Measurements from ENCODE around the gene PIK3CB. TPM values are rescaled to one million over a fixed set of nuclear protein-coding genes. Genes with fewer than 3 reads are reported as not detected.

The PIK3CB gene
- total RNA-seq, 2 donors from 2014 or later = 27.5 to 28.9 TPM

DNA sequence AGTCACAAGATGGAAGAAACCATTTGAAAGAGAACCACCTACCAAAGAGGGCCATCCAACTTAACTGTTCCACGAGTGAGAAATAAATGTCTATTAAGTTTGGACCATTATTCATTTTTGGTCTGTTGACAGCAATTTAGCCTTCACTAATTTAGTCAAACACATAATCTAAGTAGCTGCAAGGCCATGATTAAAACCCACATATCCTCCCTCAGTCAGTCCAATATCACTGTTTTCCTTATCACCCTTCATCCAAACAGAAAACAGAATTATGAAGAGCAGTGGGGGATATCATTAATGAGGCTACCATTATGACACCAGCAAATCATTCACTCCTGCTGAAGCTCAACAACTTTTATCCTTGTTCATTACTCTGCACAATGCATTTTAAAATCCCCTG, 52.0 kb downstream of the PIK3CB start:
- intact Hi-C loops (cut with DNase I) = no loop called here
- WGBS = 84% methylated on average over 1 of the region's 1 CpG
- Histone ChIP-seq H3K4me3 (no peak overlapping the region), H3K4me1 (replicated peaks) (no peaks in the 10 kb centered on the region), H3K36me3 (no peaks in the 10 kb centered on the region), H3K27ac (no peak overlapping the region), H3K9me3 (no peaks in the 10 kb centered on the region), H3K27me3 (replicated peaks; ENCODE audit: insufficient read depth) (no peaks in the 10 kb centered on the region)
- TF ChIP-seq POLR2A (IDR thresholded peaks at IDR 0.05) (no peak), POLR2AphosphoS5 (IDR thresholded peaks at IDR 0.05) (no peak), CTCF (IDR thresholded peaks at IDR 0.05) (no peak)
- DNase-seq (ENCODE audit: low spot score) = no peak

DNA sequence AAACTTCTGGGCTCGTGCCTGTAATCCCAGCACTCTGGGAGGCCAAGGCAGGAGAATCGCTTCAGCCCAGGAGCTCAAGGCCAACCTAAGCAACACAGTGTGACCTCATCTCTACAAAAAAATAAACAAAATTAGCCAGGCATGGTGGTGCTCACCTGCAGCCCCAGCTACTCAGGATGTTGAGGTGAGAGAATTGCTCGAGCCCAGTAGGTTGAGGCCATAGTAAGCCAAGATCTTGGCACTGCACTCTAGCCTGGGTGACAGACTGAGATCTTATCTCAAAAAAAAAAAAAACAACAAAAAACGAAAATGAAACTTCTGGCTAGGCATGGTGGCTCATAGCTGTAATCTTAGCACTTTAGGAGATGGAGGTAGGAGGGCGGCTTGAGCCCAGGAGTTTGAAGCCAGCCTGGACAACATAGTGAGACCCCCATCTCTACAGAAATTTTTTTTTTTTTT, 53.7 kb downstream of the PIK3CB start:
- intact Hi-C loops (cut with DNase I) = no loop called here
- WGBS = 62% methylated on average over 5 of the region's 5 CpGs
- DNase-seq (ENCODE audit: low spot score) = no peak
- H3K27me3 ChIP-seq (replicated peaks; ENCODE audit: insufficient read depth) = no peaks in the 10 kb centered on the region
- H3K9me3 ChIP-seq = no peaks in the 10 kb centered on the region
- H3K4me1 ChIP-seq (replicated peaks) = no peaks in the 10 kb centered on the region
- H3K36me3 ChIP-seq = no peaks in the 10 kb centered on the region
- TF ChIP-seq CTCF (IDR thresholded peaks at IDR 0.05) = no peak
- TF ChIP-seq POLR2AphosphoS5 (IDR thresholded peaks at IDR 0.05) = no peak
- H3K27ac ChIP-seq = no peak overlapping the region
- H3K4me3 ChIP-seq = no peak overlapping the region

DNA sequence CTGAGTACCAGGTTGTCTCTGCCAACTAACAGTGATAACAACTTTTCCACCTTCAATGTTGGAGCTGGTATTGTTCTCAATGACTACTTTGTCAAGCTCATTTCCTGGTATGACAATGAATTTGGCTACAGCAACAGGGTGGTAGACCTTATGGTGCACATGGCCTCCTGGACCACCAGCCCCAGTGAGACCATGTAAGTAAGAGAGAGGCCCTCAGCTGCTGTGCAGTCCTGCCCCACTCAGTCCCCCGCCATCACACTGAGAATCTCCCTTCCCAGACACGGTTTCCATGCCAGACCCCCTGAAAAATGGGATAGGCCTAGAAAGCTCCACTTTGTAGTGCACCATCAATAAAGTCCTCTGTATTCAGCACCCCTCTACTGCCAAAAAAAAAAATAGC, 56.1 kb downstream of the PIK3CB start:
- no peaks in the 10 kb centered on the region for H3K36me3 ChIP-seq
- H3K9me3 ChIP-seq = no peaks in the 10 kb centered on the region
- 100% methylated on average over 2 of the region's 2 CpGs for WGBS
- intact Hi-C loops (cut with DNase I) = loop anchor here (10.0 kb wide), 1 partner anchor 56 kb away; the partner anchor contains the start of gene PIK3CB
- peaks cover 3% of the 10 kb centered on the region for H3K4me1 ChIP-seq (replicated peaks)
- H3K4me3 ChIP-seq = no peak overlapping the region
- no peak for DNase-seq (ENCODE audit: low spot score)
- no peak for TF ChIP-seq POLR2A (IDR thresholded peaks at IDR 0.05)
- no peak for TF ChIP-seq CTCF (IDR thresholded peaks at IDR 0.05)
- no peak for TF ChIP-seq POLR2AphosphoS5 (IDR thresholded peaks at IDR 0.05)
- no peaks in the 10 kb centered on the region for H3K27me3 ChIP-seq (replicated peaks; ENCODE audit: insufficient read depth)
- no peak overlapping the region for H3K27ac ChIP-seq

- H3K36me3 ChIP-seq = no peaks in the 10 kb centered on the region
- H3K4me3 ChIP-seq = no peak overlapping the region
- DNase-seq (ENCODE audit: low spot score) = no peak
- no peaks in the 10 kb centered on the region for H3K27me3 ChIP-seq (replicated peaks; ENCODE audit: insufficient read depth)
- intact Hi-C loops (cut with DNase I) = loop anchor here (10.0 kb wide), 1 partner anchor 58 kb away; the partner anchor contains the start of gene PIK3CB
- H3K4me1 ChIP-seq (replicated peaks) = peaks cover 3% of the 10 kb centered on the region
- whole genome bisulfite sequencing = 100% methylated on average over 2 of the region's 2 CpGs
- H3K9me3 ChIP-seq = no peaks in the 10 kb centered on the region
- TF ChIP-seq CTCF (IDR thresholded peaks at IDR 0.05) (no peak), POLR2A (IDR thresholded peaks at IDR 0.05) (no peak), POLR2AphosphoS5 (IDR thresholded peaks at IDR 0.05) (no peak)
- H3K27ac ChIP-seq = no peak overlapping the region
These were observed 57.8 kb downstream of the PIK3CB start for GRCh38 chr3:138776961-138777360.

DNA sequence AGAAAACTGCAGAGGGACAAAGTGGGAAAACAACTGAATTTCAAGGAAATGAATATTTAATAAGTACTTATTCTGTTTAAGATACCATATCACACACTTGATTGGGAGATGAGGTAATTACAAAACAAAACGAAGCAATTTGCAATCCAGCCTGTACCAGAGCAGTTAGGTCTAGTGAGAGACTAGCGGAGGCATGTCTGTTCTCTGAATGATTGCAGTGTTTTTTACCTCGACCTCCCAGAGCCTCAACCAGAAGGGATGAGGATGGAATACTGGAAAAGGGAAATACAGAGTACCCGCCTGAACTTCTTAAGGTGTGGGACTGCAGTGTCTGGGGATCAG, 59.5 kb downstream of the PIK3CB start:
- no peak for DNase-seq (ENCODE audit: low spot score)
- no peak for TF ChIP-seq POLR2AphosphoS5 (IDR thresholded peaks at IDR 0.05)
- no peak for TF ChIP-seq POLR2A (IDR thresholded peaks at IDR 0.05)
- TF ChIP-seq CTCF (IDR thresholded peaks at IDR 0.05) = no peak
- Histone ChIP-seq H3K4me3 (no peak overlapping the region), H3K9me3 (no peaks in the 10 kb centered on the region), H3K27me3 (replicated peaks; ENCODE audit: insufficient read depth) (no peaks in the 10 kb centered on the region), H3K36me3 (no peaks in the 10 kb centered on the region), H3K4me1 (replicated peaks) (peaks cover 3% of the 10 kb centered on the region), H3K27ac (no peak overlapping the region)
- WGBS = 60% methylated on average over 4 of the region's 4 CpGs
- intact Hi-C loops (cut with DNase I) = loop anchor here (10.0 kb wide), 1 partner anchor 60 kb away; the partner anchor contains the start of gene PIK3CB

All from prostate gland (tissue), 2 donors.